A172 (cell line): ENCODE measurements around the gene DRGX. TPM values are rescaled to one million over a fixed set of nuclear protein-coding genes. Genes with fewer than 3 reads are reported as not detected.

Source experiments
- DNase-seq: peaks from one replicate; pipeline ENCODE4 v3.0.0-alpha.2; 2015; ENCODE audit warnings: low spot score
- total RNA-seq: library from RNA; depleted of rRNA; stranded (reverse); fragments of >200 nt; shearing (Covaris generic); gene quantifications from 2 replicates; pipeline ENCODE4 v1.2.3, GENCODE V29; 2014

The DRGX gene
- total RNA-seq, 1 experiment from 2014 or later = not detected

DNA sequence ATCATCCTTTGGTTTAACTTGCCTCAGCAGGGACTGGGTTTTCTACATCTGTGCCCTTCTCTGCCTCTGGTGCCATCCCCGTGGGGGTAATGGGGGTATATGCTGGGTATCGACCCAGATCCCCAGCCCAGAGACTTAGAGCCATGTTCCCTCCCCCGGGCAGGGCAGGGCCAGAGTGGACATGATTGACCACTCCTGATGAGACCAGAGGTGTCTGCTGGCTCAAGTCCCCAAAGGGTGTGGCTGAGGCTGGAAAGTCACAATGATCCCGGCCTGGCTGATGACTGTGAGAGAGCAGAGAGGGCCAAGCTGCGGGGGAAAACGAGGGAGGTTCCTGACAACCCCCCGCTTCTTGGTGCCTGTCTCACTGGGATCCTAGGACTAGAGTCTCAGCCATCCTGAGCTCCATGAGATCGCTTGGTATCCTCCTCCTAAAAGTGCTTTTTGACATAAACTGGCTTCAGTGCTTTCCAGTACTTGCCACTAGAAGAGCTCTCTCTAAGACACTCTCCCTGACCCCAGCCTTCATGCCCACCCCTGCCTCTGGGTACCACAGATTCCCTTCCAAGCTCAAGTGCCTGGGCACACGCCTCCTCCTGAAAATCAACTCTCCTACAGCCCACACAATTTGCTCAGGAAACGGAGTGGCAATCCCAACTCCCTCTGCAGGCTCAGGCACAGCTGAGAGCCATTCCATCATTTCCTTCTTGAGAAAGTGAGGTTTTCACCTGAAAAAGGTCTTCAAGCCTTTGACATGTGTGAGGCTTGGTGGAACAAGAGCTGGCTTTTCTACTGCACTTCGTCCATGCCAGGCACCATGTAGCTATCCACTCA lies 33.9 kb downstream of the DRGX start:
- no peak for DNase-seq

DNA sequence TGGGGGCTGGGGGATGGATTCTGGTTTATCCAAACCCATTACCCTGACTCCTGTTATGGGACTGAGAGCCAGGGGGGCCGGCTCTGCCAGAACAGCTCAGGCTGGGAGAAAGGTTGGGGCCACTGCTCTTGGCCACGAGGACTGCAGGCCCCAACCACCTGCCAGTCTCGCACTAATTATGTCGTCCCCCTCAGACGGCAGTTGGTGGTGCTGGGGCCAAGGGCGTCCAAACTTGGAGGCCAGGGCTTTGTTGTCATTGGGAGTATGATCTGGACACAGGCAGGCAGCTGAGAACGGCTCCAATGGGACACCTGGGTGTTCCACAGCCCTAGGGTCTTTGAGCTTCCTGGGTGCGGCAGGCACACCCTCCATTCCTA lies 34.7 kb downstream of the DRGX start:
- no peak for DNase-seq

DNA sequence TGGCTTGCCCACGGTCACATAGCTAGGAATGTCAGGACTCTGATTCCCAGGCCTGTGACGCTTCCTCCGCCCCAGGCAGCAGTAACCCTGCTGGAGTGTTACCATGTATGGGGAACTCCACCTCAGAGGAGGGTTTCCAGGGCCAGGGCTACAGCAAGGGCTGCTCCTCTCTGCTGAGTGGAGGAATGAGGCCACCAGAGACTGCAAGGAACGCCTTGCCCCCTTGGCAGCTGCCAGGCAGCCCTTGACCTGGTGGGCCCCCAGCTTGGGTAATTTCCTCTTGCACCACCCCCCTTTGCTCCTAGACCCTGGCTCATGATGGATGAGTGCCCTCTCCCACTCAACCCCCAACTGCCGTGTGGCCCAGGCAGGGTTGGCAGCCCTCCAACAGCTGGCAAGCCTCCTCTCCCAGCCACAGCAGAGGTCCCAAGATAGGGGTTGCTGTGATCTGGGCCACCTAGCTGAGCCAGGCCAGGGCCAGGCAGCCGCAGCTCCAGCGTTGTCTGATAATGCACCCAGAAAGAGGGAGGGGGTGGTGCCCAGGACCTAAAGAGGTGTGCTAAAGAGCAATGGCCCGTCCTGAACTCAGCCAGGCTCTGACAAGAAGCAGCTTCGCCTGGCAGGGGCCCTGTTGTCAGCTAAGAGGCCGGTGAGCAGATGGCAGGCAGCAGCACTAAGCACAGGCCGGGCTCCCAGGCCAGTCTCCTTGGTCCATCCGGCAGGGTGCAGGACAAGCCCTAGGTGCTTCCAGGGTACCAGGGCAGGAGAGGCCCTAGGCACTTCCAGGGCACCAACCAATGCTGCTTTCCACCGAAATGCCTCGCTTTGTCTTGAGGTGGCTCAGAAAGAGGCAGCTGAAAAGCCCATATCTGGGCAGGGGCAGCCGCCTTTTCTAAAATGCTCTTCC lies 35.4 kb downstream of the DRGX start:
- no peak for DNase-seq

DNA sequence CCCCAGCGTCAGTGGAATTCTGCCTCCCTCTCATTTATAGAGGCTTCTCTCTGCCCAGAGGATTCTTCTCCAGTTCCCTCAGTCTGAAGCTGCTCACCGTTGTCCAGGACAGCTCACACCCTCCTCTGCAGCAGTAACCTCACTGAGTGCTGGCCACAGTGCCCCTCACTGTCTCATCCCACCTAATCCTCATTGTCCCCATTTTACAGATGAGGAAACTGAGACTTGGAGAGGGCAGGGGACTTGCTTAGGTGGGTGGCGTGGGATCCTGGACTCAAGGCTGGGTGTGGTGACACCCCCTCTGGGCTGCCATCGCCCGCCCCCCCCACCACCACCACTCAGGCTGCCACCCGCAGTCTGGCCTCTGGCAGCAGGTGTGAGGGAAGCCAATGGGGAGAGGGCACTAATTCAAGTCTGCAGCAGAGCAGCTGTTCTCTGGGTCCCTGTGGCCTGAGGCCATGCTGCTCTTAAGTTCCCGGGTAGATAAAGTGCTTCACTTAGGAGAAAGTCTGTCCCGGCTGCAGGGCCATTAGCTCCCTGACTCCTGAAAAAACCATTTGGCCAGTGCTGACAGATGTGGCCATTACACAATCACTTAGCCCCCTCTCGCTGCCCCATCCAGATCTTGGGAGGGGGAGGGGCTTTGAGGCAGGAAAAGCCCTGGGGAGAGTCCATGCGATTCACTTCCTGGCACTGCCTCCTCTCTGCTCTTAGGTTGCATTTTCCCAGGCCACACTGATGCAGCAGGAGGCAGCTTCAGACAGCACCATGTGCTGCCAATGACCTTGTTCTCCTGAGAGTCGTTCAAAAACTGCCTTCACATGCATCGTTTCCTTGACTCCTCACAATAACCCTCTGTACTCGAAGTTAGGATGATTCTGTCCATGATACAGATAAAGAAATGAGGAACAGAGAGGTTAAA lies 36.3 kb downstream of the DRGX start:
- peak; percentile 10 for DNase-seq

DNA sequence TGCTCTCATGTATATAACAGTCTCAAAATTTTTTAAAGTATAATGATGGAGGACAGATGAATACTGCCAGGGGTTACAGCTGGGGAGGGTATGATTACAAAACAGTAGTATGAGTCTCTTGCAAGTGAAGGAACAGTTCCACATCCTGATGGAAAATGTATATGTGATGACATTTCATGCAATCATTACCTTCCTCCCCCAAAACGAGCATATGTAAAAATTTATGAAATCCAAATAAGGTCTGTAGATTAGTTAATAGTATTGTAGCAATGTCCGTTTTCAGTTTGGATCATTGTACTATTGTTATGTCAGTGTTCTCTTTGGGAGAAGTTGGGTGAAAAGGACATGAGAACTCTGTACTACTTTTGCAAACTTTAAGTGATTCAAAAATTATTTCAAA lies 38.0 kb downstream of the DRGX start:
- DNase-seq = no peak

DNA sequence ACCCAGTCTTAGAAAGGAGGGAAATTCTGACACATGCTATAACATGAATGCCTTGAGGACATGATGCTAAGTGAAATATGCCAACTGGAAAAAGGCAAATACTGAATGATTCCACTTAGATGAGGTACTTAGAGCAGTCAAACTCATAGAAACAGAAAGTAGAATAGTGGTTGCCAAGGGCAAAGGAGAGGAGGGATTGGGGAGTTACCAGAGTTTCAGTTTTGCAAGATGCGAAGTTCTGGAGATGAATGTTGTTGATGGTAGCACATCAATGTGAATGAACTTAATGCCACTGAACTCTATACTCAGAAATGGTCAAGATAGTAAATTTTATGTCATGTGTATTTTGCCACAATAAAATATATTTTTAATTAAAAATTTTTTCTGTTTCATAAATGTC lies 38.9 kb downstream of the DRGX start:
- no peak for DNase-seq

DNA sequence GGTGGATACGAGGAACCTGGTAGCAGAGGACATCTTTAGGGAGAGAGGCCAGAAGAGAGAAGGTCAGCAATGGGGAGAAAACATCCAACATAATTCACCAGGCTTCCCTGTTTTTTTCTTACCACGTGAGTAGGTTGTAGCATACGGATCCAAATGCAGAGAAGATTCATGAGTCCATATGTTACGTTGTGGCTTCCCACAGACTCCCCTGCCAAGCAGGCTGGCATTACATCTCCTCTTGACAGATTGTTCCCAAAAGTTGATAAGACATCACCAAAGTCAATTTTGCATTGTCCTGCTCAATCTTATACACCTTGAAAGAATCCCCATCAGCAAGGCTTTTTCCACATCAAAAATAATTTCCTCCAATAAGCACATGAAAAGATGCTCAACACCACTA lies 39.7 kb downstream of the DRGX start:
- no peak for DNase-seq

DNA sequence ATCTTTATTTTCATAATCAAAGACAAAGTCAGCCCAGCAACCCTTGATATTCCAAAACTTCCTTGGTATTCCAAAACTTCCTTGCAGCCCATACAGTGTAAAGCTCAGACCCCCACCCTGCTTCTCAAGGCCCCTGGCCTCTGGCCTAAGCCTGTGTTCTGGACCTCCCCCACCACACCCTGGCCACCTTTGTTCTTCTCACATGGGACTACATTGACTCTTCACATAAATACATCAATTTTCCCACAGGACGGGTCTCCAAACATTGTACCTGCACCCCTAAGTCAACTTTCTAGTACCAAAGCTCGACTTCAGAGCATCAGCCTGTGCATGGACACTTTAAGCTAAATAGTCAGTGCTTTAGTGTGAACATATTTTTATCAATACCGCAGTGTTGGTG lies 40.7 kb downstream of the DRGX start:
- no peak for DNase-seq

DNA sequence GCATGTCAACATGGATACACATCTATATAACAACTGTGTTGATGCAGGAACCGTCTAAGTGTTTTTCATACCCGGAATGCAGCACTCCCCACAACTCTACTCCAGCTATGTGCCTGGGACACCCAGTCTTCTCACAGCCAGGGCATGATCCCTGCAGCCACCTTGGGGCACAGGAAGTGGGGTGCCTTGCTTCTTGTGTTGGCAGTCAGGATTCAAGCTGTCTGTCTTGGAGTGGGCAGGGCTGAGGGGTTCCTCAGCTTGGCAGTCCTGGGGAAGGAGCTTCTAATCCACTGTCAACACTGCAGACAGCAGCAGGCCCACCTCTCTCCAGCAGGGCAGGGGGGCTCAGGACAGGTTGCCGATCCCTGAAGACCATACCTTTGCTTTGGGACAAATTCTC lies 41.3 kb downstream of the DRGX start:
- DNase-seq = no peak

DNA sequence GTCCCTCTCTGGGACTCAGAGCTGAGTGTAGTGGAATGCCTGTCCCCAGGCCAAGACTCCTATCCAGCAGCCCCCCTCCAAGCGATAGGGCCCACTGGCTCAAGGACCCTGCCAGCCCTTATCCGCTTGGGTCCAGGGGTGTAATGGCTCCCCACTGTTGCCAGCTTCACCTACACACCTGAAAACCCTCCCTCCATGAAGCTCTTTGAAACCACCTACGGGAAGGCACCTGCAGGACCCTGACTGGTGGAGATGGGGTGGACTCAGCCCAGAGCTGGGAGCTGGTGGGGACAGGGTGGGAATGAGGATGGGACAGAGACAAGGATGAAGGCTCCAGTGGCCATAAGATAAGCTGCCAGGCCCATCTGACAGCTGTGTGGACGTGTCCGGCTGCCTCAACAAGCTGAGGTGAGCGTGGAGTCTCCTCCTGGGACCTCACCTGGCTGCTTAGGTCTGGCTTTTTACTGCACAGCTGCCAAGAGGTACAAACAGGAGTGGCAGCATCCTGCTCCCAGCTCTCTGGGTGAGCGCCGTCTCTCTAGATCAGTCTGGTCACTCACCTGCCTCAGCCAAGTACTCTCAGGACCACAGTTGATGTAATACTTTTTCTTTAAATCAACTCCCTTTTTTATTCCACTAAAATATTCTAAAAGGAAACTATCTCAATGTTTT lies 41.9 kb downstream of the DRGX start:
- no peak for DNase-seq

DNA sequence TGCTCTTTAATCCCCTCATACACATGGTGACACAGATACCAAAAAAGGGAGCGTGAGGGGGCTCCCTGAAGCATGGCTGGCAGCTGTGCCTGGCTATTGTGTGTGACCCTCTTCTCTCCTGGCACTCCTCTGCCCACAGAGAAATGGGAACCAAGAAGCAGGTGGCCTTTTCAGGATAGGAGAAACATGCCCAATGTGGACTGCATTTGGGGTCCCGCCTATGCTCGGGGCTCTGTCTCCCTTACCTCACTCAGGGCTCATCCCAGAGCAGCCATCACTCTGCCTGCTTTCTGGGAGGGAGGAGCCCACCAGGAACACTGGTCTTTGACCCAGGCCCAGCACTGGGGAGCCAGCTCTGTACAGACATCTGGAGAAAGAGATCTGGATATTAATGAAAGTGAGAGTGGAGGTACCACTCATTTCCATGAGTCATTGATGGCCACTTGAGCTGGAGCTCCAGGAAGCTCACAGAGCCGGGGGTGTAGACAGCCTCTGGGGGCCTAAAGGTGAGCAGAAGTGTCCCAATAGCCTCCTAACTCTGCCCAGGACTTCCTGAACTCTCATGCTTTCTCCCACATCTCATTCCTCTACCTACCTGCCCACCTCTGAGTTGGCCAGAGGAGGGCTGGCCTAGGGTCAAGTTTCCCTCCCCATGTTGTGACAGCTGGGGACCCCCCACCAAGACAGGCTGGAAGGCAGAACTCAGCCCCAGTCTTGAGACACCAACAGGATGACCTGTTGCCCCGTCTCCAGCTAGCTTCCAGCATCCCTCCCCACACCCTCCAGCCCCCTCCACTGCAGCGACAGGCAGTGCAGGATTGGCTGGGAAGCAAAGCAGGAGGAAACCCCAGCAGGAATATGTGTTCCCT lies 42.6 kb downstream of the DRGX start:
- DNase-seq = no peak

DNA sequence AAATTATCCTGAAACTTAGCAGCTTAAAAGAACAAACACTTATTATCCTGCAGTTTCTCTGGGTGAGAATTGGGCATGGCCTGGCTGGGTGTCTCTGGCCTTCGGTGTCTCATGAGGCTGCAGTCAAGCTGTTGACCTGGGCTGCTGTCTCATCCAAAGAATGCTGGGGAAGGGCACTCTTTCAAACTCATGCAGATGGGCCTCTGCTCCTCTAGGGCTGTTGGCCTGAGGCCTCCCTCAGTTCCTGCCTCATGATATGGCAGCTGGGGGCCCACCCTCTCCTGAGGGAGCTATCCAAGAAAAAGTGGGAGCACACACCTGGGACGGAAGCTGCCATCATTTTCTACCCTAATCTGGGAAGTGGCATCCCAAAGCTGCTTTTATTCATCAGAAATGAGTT lies 43.6 kb downstream of the DRGX start:
- DNase-seq = no peak

DNA sequence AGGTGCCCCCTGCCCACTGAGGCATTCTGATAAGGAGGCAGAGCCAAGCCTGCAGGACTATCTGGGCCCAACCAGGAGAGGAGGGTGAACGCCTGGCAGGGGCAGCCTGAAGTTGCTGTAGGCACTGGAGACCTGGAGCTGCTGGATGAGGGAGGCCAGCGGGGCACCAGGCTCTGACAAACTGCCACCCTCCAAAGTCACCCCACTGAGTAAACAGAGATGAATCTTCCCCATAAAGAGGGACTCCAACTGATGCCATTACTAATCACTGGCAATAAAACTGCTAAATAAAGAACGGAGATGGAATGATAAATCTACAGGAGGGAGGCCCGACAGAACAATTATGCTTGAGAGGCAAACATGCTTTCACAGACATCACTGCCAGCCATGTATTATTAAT lies 44.2 kb downstream of the DRGX start:
- no peak for DNase-seq

DNA sequence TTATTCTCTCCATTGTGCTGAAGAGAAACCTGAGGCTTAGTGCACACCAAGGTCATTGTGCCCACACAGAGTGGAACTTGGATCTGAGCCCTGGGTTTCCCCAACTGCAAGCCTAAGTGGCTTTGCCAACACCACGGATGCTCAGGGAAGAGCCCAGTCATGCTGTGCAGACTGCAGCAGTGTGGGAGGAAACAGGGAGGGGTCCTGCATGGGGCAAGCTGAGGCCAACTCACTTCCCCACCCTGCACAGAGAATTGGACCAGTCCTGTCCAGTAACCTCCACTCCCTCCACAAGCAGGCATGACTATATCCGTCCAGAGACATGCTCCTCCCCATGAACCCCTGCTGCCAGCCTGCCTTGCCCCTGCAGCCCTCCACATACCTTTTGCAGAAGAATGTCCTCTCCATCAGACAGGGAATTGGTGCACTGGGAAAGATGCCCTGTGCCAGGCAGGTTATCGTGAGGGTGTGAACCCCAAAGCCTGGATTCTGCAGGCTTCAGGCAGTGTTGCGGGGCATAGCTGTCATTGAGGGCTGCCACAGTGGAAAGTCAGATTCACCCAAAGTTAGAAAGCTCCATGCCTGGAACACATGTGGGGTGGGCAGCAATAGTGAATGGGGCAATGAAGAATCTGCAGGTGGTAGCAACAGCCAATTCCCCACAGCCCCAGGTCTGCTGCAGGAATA lies 44.9 kb downstream of the DRGX start:
- no peak for DNase-seq

DNA sequence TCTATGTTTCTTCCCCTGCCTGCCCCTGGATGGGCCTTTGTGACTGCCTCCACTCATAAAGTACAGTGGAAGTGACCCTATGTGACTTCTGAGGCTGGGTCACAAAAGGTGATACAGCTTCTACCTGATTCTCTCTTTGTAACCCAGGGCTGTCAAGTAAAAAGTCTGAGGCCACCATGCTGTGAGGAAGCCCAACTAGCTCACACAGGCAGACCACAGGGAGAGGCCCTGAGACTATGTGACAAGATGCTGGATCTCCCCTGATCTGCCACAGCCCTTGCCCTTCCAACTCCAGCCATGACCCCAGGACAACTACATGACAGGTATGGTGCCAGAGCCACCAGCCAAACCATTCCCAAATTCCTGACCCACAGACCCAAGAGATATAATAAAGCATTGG lies 45.8 kb downstream of the DRGX start:
- DNase-seq = no peak

DNA sequence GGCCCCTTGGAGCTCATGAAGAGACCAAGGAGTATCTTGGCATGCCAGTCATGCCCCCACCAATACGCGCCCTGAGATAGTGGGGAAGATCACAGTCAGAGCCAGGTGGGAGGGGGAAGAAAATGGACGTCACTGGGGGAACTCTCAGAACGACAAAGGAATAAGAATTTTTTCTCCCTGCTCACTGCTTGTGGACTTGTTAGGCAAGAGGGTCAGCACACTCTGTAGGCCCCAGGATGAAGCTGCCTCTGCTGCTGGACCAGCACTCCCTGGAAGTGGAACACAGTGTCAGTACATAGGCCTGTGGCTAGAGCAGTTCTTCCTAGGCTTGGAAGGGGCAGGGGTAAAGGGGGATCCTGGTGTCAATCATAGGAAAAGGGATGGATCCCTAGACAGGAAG lies 46.5 kb downstream of the DRGX start:
- no peak for DNase-seq

DNA sequence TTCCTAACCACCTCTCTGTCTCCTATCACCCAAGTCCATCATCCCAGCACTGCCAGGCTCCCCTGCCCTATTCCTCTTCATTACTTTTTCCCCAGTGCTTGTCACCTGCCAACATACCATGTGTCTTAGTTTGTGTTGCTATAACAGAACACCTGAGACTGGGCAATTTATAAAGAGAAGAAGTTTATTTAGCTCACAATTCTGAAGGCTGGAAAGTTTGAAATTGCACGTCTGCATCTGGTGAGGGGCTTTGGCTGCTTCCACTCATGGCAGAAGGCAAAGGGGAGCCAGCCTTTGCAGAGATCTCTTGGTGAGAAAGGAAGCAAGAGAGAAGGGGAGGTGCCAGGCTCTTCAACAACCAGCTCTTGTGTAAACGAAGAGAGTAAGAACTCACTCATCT lies 47.3 kb downstream of the DRGX start:
- DNase-seq = no peak

DNA sequence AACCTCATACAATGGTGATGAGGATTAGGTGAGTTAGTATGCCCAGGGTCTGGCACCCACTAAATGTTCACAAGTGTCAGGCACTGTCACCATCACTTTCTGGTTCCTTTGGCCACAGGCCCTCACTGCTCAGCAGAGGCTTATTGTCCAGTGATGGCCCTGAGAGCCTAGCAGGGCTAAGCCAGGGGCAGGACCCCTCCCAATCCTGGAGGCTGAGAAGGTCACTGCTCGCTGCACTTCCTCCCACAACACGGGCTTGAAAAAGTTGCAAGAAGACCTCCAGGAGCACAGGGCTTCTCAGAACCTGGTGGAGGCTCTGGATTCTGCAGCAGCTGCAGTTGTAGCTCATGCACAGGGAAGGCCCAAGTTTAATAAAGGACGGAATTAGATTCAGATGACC lies 48.1 kb downstream of the DRGX start:
- no peak for DNase-seq

DNA sequence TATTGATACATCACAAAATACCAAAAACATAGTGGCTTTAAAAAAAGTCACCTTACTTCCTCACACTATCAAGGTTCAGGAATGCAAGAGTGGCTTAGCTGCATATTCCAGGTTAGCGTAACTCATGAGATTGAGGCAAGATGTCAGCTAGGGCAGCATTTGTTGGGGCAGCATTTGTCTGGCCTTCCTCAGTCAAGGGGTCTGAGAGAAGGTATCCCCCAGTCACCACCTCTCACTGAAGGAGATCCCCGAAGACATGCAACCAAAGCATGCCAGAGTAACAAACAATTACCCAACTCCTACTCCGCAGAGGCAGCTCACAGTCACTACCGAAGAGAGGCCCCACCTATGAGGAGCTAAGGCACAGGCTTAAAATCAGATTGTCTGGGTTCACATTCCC lies 48.5 kb downstream of the DRGX start:
- DNase-seq = no peak

DNA sequence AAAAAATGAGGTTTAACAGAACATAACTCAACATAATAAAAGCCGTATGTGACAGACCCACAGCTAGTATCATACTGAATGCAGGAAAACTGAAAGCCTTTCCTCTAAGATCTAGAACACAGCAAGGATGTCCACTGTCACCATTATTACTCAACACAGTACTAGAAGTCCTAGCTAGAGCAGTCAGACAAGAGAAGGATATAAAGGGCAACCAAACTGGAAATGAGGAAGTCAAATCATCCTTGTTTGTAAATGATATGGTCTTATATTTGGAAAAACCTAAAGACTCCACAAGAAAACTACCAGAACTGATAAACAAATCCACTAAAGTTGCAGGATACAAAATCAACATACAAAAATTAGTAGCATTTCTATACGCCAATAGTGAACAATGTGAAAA lies 51.0 kb downstream of the DRGX start:
- DNase-seq = no peak
